Measurements from ENCODE around the gene CIAO2B. TPM values are rescaled to one million over a fixed set of nuclear protein-coding genes. Genes with fewer than 3 reads are reported as not detected.
"Not testable (repeated sequence)": the region's sequence is repeated elsewhere in the genome, so short reads cannot be mapped to it uniquely, and the experiment has no call there.

CIAO2B gene
- total RNA-seq, 1 experiment from 2014 or later, result 207 TPM

GRCh38 chr16:66903544-66904427 is 30.4 kb downstream of the CIAO2B start:
- no peak for DNase-seq (ENCODE audit: low spot score)

- DNase-seq (ENCODE audit: low spot score), result no peak
These were observed 31.3 kb downstream of the CIAO2B start for GRCh38 chr16:66902648-66903543.

GRCh38 chr16:66901626-66902025 is 32.6 kb downstream of the CIAO2B start:
- DNase-seq (ENCODE audit: low spot score), result no peak

GRCh38 chr16:66900721-66901441 is 33.3 kb downstream of the CIAO2B start:
- no peak for DNase-seq (ENCODE audit: low spot score)

- DNase-seq (ENCODE audit: low spot score), result peak; percentile 66
These were observed 34.1 kb downstream of the CIAO2B start for GRCh38 chr16:66899945-66900710.

GRCh38 chr16:66899310-66899944 is 34.8 kb downstream of the CIAO2B start:
- no peak for DNase-seq (ENCODE audit: low spot score)

- DNase-seq (ENCODE audit: low spot score), result no peak
These were observed 35.3 kb downstream of the CIAO2B start for GRCh38 chr16:66898933-66899309.

GRCh38 chr16:66898207-66898606 is 36.0 kb downstream of the CIAO2B start:
- DNase-seq (ENCODE audit: low spot score), result no peak

- DNase-seq (ENCODE audit: low spot score), result not testable (repeated sequence)
These were observed 37.5 kb downstream of the CIAO2B start for GRCh38 chr16:66896682-66897081.

GRCh38 chr16:66895999-66896398 is 38.2 kb downstream of the CIAO2B start:
- DNase-seq (ENCODE audit: low spot score), result no peak

- DNase-seq (ENCODE audit: low spot score), result no peak
These were observed 38.6 kb downstream of the CIAO2B start for GRCh38 chr16:66895689-66895979.

- peak; percentile 74 for DNase-seq (ENCODE audit: low spot score)
These were observed 39.1 kb downstream of the CIAO2B start for GRCh38 chr16:66894948-66895688.

GRCh38 chr16:66894055-66894454 is 40.1 kb downstream of the CIAO2B start:
- DNase-seq (ENCODE audit: low spot score), result no peak

- no peak for DNase-seq (ENCODE audit: low spot score)
These were observed 42.4 kb downstream of the CIAO2B start for GRCh38 chr16:66891797-66892196.

- DNase-seq (ENCODE audit: low spot score), result no peak
These were observed 42.8 kb downstream of the CIAO2B start for GRCh38 chr16:66891360-66891759.

GRCh38 chr16:66890799-66891198 is 43.4 kb downstream of the CIAO2B start:
- no peak for DNase-seq (ENCODE audit: low spot score)

- DNase-seq (ENCODE audit: low spot score), result no peak
These were observed 44.6 kb downstream of the CIAO2B start for GRCh38 chr16:66889622-66890021.

- no peak for DNase-seq (ENCODE audit: low spot score)
These were observed 45.3 kb downstream of the CIAO2B start for GRCh38 chr16:66888647-66889615.

- peak; percentile 43 for DNase-seq (ENCODE audit: low spot score)
These were observed 47.3 kb downstream of the CIAO2B start for GRCh38 chr16:66886914-66887313.
